Measurements from ENCODE around the gene A4GNT.

Gene A4GNT

DNA sequence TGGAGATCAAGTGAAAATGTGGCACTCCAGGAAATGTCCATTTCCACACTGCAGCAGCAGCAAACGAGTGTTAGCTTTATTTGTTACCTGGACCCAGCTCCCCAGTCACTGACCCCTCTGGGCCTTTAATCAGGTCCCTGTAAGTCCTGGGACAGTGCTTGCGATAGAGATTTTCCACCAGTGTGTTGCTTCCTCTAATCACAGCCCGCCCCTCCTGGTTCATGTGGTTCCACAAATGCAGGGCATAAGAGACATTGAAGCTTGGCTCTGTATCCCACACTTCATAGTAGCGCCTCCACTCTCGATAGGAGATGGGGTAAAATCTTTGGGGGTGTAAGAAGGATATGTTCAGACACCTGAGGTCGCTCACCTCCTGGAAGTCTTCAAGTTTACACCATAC lies 8.0 kb downstream of the A4GNT start:
- H3K9me3 ChIP-seq (ENCODE audit: insufficient read depth, low read depth, low read length) = peaks cover 5% of the 10 kb centered on the region; the same call in 1 of the 2 replicates
- H3K9me2 ChIP-seq (replicated peaks; ENCODE audit: low read depth, low read length) = no peaks in the 10 kb centered on the region
- H3F3A ChIP-seq (ENCODE audit: low read depth) = no peaks in the 10 kb centered on the region; the same call in 1 of the 2 replicates
- no peaks in the 10 kb centered on the region for H4K20me1 ChIP-seq (ENCODE audit: insufficient read depth, low read length, poor library complexity, severe bottlenecking)
- H3K4me1 ChIP-seq (ENCODE audit: insufficient read depth, low read length, poor library complexity, severe bottlenecking) = peaks cover 5% of the 10 kb centered on the region
- no peak overlapping the region for H3K9ac ChIP-seq (ENCODE audit: low read depth, low read length, poor library complexity, severe bottlenecking)
- no peaks in the 10 kb centered on the region for H3K79me2 ChIP-seq (ENCODE audit: insufficient read depth, low read length)
- TF ChIP-seq CTCF (conservative IDR thresholded peaks at IDR 0.05; ENCODE audit: low read length) (no peak), EZH2phosphoT487 (IDR thresholded peaks at IDR 0.05; ENCODE audit: borderline replicate concordance) (no peak)
- H3K36me3 ChIP-seq (ENCODE audit: insufficient read depth, low read length) = no peaks in the 10 kb centered on the region
- H3K4me2 ChIP-seq (ENCODE audit: low read depth, low read length, poor library complexity, severe bottlenecking) = no peak overlapping the region
- H2AFZ ChIP-seq (ENCODE audit: low read length) = no peak overlapping the region
- H3K27me3 ChIP-seq (ENCODE audit: insufficient read depth, low read length, poor library complexity, severe bottlenecking) = no peaks in the 10 kb centered on the region
- no peak overlapping the region for H3K4me3 ChIP-seq (ENCODE audit: low read length, poor library complexity, severe bottlenecking)

DNA sequence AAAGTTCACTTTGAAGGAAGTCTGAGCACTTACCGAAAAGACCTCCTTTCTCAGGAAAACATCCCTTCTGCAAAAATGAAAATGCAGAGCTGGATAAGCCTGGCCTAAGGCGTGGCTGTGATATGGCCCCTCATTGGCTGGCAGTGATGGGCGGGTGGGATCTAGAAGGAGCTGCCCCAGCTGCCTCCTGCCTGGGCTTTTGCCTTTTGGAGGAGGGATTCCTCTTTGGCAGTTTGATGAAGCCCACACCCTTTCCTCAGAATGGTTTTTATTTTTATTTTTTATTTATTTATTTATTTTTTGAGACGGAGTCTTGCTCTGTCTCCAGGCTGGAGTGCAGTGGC lies 12.8 kb downstream of the A4GNT start:
- Histone ChIP-seq H3K4me2 (ENCODE audit: low read depth, low read length, poor library complexity, severe bottlenecking) (peak overlapping the region; percentile 62), H3K9ac (ENCODE audit: low read depth, low read length, poor library complexity, severe bottlenecking) (no peak overlapping the region), H3K79me2 (ENCODE audit: insufficient read depth, low read length) (0 out of 2 replicates have a peak, but pooled peaks cover 3% of the 10 kb centered on the region), H4K20me1 (ENCODE audit: insufficient read depth, low read length, poor library complexity, severe bottlenecking) (no peaks in the 10 kb centered on the region), H3K4me3 (ENCODE audit: low read length, poor library complexity, severe bottlenecking) (peak overlapping the region; percentile 54), H3K9me3 (ENCODE audit: insufficient read depth, low read depth, low read length) (peaks cover 5% of the 10 kb centered on the region; the same call in 1 of the 2 replicates), H3K4me1 (ENCODE audit: insufficient read depth, low read length, poor library complexity, severe bottlenecking) (peaks cover 4% of the 10 kb centered on the region), H3F3A (ENCODE audit: low read depth) (no peaks in the 10 kb centered on the region; the same call in 1 of the 2 replicates), H3K27me3 (ENCODE audit: insufficient read depth, low read length, poor library complexity, severe bottlenecking) (no peaks in the 10 kb centered on the region), H3K9me2 (replicated peaks; ENCODE audit: low read depth, low read length) (no peaks in the 10 kb centered on the region), H2AFZ (ENCODE audit: low read length) (peak overlapping the region; percentile 74), H3K36me3 (ENCODE audit: insufficient read depth, low read length) (no peaks in the 10 kb centered on the region)
- no peak for TF ChIP-seq CTCF (conservative IDR thresholded peaks at IDR 0.05; ENCODE audit: low read length)
- no peak for TF ChIP-seq EZH2phosphoT487 (IDR thresholded peaks at IDR 0.05; ENCODE audit: borderline replicate concordance)

DNA sequence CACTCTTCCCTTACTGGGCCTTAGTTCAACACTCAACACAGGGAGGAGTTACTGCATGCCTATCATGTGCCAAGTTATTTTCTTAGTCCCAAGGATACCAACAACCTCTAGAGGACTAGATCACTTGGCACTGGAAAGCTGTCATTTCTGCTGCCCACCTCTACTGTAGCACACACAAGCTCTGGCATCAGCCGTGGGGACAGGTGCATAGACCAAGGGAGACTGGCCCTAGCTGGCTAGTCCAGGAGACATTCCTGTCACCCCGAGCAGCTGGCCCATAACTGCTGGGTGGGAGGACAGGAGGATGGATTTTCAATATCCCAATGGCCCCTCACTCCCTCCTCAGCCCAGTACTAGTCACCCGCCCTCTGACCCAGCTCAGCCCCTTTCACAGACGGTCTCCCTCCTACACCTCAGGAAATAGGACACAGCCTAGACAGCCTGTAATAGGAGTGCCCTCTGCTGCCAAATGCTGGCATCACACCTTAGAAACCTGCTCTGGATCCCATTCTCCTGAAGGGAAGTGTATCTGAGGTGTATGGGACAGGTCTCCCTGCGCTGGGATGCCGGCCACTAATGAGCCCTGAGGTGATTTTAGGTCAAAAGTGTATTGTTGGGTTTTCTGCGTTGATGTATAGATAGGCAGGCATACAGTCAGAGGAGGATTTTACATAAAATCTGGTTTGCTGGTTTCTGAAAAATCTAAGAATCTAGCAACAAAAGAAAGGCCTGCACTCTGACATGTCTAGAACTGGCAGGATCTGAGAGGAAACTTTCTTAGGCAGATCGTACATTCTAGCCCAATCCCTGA lies 13.4 kb downstream of the A4GNT start:
- H3F3A ChIP-seq (ENCODE audit: low read depth) = no peaks in the 10 kb centered on the region; the same call in 1 of the 2 replicates
- TF ChIP-seq CTCF (conservative IDR thresholded peaks at IDR 0.05; ENCODE audit: low read length) (peak; percentile 97), EZH2phosphoT487 (IDR thresholded peaks at IDR 0.05; ENCODE audit: borderline replicate concordance) (no peak)
- H3K4me1 ChIP-seq (ENCODE audit: insufficient read depth, low read length, poor library complexity, severe bottlenecking) = peaks cover 7% of the 10 kb centered on the region
- H3K9me3 ChIP-seq (ENCODE audit: insufficient read depth, low read depth, low read length) = peaks cover 5% of the 10 kb centered on the region; the same call in 1 of the 2 replicates
- 0 out of 2 replicates have a peak, but pooled peaks cover 3% of the 10 kb centered on the region for H3K79me2 ChIP-seq (ENCODE audit: insufficient read depth, low read length)
- H3K36me3 ChIP-seq (ENCODE audit: insufficient read depth, low read length) = no peaks in the 10 kb centered on the region
- H2AFZ ChIP-seq (ENCODE audit: low read length) = peak overlapping the region; percentile 74
- peak overlapping the region; percentile 62 for H3K4me2 ChIP-seq (ENCODE audit: low read depth, low read length, poor library complexity, severe bottlenecking)
- H3K9me2 ChIP-seq (replicated peaks; ENCODE audit: low read depth, low read length) = no peaks in the 10 kb centered on the region
- H3K9ac ChIP-seq (ENCODE audit: low read depth, low read length, poor library complexity, severe bottlenecking) = no peak overlapping the region
- no peaks in the 10 kb centered on the region for H4K20me1 ChIP-seq (ENCODE audit: insufficient read depth, low read length, poor library complexity, severe bottlenecking)
- H3K27me3 ChIP-seq (ENCODE audit: insufficient read depth, low read length, poor library complexity, severe bottlenecking) = no peaks in the 10 kb centered on the region
- H3K4me3 ChIP-seq (ENCODE audit: low read length, poor library complexity, severe bottlenecking) = peak overlapping the region; percentile 54

Data from Loucy (cell line).